ENCODE data around the gene B3GAT1. TPM values are rescaled to one million over a fixed set of nuclear protein-coding genes. Genes with fewer than 3 reads are reported as not detected.

B3GAT1 gene
- polyA plus RNA-seq, 1 donor from 2014 or later: 28.2 TPM

DNA sequence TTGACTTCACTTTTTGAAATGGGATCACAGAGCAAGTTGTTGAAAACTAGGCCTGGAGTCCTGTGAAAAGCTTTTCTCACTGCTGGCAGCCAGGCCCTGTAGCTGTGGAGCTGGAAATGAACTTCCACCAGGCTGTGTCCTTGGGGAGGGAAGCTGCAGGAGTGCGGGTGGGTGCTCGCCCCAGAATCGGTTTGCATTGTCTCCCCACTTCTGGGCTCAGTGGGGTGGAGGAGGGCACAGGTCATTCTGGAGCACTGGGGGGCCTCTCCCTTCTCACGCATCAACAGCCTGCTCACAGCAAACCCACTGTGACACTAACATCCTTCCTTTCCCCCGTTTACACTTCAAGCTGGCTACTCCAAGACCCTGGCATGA lies 65.1 kb downstream of the B3GAT1 start:
- Histone ChIP-seq H2AFZ (ENCODE audit: low read depth, low read length) (no peak overlapping the region), H3K9me2 (ENCODE audit: insufficient read depth, low read length) (no peaks in the 10 kb centered on the region), H3K4me2 (ENCODE audit: low read length) (no peak overlapping the region), H3K9ac (ENCODE audit: low read length) (no peak overlapping the region), H4K20me1 (ENCODE audit: insufficient read depth) (no peaks in the 10 kb centered on the region), H3K9me3 (ENCODE audit: low read length) (no peaks in the 10 kb centered on the region), H3K4me3 (ENCODE audit: low read length) (no peak overlapping the region), H3K36me3 (ENCODE audit: insufficient read depth, low read length) (no peaks in the 10 kb centered on the region), H3K27ac (ENCODE audit: low read length) (no peak overlapping the region), H3K27me3 (ENCODE audit: insufficient read depth, low read depth, low read length) (no peaks in the 10 kb centered on the region), H3F3A (ENCODE audit: insufficient read depth, low read length, poor library complexity, severe bottlenecking) (no peaks in the 10 kb centered on the region), H3K79me2 (replicated peaks; ENCODE audit: insufficient read depth, low read length) (no peaks in the 10 kb centered on the region)
- TF ChIP-seq, protein P1, sequence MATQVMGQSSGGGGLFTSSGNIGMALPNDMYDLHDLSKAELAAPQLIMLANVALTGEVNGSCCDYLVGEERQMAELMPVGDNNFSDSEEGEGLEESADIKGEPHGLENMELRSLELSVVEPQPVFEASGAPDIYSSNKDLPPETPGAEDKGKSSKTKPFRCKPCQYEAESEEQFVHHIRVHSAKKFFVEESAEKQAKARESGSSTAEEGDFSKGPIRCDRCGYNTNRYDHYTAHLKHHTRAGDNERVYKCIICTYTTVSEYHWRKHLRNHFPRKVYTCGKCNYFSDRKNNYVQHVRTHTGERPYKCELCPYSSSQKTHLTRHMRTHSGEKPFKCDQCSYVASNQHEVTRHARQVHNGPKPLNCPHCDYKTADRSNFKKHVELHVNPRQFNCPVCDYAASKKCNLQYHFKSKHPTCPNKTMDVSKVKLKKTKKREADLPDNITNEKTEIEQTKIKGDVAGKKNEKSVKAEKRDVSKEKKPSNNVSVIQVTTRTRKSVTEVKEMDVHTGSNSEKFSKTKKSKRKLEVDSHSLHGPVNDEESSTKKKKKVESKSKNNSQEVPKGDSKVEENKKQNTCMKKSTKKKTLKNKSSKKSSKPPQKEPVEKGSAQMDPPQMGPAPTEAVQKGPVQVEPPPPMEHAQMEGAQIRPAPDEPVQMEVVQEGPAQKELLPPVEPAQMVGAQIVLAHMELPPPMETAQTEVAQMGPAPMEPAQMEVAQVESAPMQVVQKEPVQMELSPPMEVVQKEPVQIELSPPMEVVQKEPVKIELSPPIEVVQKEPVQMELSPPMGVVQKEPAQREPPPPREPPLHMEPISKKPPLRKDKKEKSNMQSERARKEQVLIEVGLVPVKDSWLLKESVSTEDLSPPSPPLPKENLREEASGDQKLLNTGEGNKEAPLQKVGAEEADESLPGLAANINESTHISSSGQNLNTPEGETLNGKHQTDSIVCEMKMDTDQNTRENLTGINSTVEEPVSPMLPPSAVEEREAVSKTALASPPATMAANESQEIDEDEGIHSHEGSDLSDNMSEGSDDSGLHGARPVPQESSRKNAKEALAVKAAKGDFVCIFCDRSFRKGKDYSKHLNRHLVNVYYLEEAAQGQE (IDR thresholded peaks at IDR 0.05; ENCODE audit: borderline replicate concordance): no peak
- no peak for TF ChIP-seq MXI1 (conservative IDR thresholded peaks at IDR 0.05; ENCODE audit: poor library complexity, severe bottlenecking)
- no peak for TF ChIP-seq SMC3 (conservative IDR thresholded peaks at IDR 0.05; ENCODE audit: poor library complexity)
- no peak for TF ChIP-seq EZH2 (IDR thresholded peaks at IDR 0.05; ENCODE audit: borderline replicate concordance, insufficient read depth, low read length, poor library complexity, severe bottlenecking)
- TF ChIP-seq EP300 (conservative IDR thresholded peaks at IDR 0.05; ENCODE audit: poor library complexity, severe bottlenecking): no peak
- no peak for TF ChIP-seq RAD21 (conservative IDR thresholded peaks at IDR 0.05)
- no peak for TF ChIP-seq POLR2AphosphoS5 (IDR thresholded peaks at IDR 0.05)
- TF ChIP-seq TAF1 (IDR thresholded peaks at IDR 0.05; ENCODE audit: low read depth): no peak
- TF ChIP-seq, protein P2, sequence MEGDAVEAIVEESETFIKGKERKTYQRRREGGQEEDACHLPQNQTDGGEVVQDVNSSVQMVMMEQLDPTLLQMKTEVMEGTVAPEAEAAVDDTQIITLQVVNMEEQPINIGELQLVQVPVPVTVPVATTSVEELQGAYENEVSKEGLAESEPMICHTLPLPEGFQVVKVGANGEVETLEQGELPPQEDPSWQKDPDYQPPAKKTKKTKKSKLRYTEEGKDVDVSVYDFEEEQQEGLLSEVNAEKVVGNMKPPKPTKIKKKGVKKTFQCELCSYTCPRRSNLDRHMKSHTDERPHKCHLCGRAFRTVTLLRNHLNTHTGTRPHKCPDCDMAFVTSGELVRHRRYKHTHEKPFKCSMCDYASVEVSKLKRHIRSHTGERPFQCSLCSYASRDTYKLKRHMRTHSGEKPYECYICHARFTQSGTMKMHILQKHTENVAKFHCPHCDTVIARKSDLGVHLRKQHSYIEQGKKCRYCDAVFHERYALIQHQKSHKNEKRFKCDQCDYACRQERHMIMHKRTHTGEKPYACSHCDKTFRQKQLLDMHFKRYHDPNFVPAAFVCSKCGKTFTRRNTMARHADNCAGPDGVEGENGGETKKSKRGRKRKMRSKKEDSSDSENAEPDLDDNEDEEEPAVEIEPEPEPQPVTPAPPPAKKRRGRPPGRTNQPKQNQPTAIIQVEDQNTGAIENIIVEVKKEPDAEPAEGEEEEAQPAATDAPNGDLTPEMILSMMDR (IDR thresholded peaks at IDR 0.05; ENCODE audit: poor library complexity, severe bottlenecking): no peak

DNA sequence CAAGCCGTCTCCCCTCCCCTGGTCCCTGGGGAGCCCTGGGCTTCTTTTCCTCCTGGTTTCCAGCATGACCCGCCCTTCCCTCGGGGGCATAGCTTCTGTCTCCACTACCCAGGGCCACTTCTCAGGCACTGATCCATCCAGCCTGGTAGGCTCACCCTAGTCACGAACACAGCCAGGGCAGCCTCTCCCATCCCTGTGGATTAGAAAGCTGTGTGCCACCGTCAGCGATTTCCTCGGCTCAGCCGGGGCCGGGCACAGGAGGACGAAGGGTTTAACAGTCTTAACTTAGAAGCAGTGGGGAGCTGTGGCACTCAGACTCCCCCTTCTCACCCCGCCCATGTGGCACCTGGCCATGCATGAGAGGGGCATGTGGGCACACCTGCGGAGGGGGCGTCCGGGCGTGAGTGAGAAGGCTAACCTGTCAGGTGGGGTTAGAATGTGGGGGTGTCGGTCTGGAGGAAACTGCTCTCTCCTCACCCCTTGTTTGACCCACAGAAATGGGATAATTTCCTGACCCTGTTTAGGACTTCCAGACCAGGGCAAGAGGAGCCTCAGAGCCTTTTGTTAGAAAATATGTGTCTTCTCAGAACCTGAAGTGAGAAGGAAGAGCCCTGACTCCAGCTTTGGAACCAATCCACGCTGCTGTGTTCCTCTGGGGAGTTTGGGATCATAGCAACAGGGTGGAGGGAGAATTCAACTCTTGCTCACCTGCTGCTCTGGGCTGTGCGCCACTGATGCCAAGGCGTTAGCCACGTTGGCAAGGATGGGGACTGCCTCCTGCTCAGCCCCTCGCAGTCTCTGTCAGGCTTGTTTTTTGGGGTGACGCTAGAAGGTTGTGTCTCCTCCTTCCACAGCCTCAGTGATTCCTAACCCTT lies 65.7 kb downstream of the B3GAT1 start:
- H3K9me2 ChIP-seq (ENCODE audit: insufficient read depth, low read length): no peaks in the 10 kb centered on the region
- no peak overlapping the region for H3K9ac ChIP-seq (ENCODE audit: low read length)
- H3K27me3 ChIP-seq (ENCODE audit: insufficient read depth, low read depth, low read length): no peaks in the 10 kb centered on the region
- no peaks in the 10 kb centered on the region for H3K79me2 ChIP-seq (replicated peaks; ENCODE audit: insufficient read depth, low read length)
- H4K20me1 ChIP-seq (ENCODE audit: insufficient read depth): no peaks in the 10 kb centered on the region
- no peaks in the 10 kb centered on the region for H3K36me3 ChIP-seq (ENCODE audit: insufficient read depth, low read length)
- no peaks in the 10 kb centered on the region for H3K9me3 ChIP-seq (ENCODE audit: low read length)
- H3K4me2 ChIP-seq (ENCODE audit: low read length): no peak overlapping the region
- TF ChIP-seq SMC3 (conservative IDR thresholded peaks at IDR 0.05; ENCODE audit: poor library complexity) (no peak), POLR2AphosphoS5 (IDR thresholded peaks at IDR 0.05) (no peak), EZH2 (IDR thresholded peaks at IDR 0.05; ENCODE audit: borderline replicate concordance, insufficient read depth, low read length, poor library complexity, severe bottlenecking) (no peak), RAD21 (conservative IDR thresholded peaks at IDR 0.05) (no peak), MXI1 (conservative IDR thresholded peaks at IDR 0.05; ENCODE audit: poor library complexity, severe bottlenecking) (no peak), EP300 (conservative IDR thresholded peaks at IDR 0.05; ENCODE audit: poor library complexity, severe bottlenecking) (no peak), TAF1 (IDR thresholded peaks at IDR 0.05; ENCODE audit: low read depth) (no peak)
- TF ChIP-seq, protein P1 (IDR thresholded peaks at IDR 0.05; ENCODE audit: borderline replicate concordance): no peak
- TF ChIP-seq, protein P2 (IDR thresholded peaks at IDR 0.05; ENCODE audit: poor library complexity, severe bottlenecking): no peak
- no peak overlapping the region for H3K27ac ChIP-seq (ENCODE audit: low read length)
- no peak overlapping the region for H2AFZ ChIP-seq (ENCODE audit: low read depth, low read length)
- no peak overlapping the region for H3K4me3 ChIP-seq (ENCODE audit: low read length)
- no peaks in the 10 kb centered on the region for H3F3A ChIP-seq (ENCODE audit: insufficient read depth, low read length, poor library complexity, severe bottlenecking)
